B cell (primary cell): ENCODE results near the gene SPATA3.

Experiments used
- EZH2 ChIP-seq: IDR thresholded peaks from 2 replicates; pipeline ENCODE4 v1.6.1; 2012; ENCODE audit warnings: borderline replicate concordance, low read depth, mild to moderate bottlenecking, moderate library complexity, low read length; ENCODE audit not compliant: insufficient read depth, poor library complexity, severe bottlenecking
- TF ChIP-seq, protein P1 (sequence below): fragments of 200-600 bp; IDR thresholded peaks from one replicate; pipeline ENCODE4 v1.8.0; 2022; ENCODE audit warnings: antibody characterized with exemption, mild to moderate bottlenecking

DNA sequence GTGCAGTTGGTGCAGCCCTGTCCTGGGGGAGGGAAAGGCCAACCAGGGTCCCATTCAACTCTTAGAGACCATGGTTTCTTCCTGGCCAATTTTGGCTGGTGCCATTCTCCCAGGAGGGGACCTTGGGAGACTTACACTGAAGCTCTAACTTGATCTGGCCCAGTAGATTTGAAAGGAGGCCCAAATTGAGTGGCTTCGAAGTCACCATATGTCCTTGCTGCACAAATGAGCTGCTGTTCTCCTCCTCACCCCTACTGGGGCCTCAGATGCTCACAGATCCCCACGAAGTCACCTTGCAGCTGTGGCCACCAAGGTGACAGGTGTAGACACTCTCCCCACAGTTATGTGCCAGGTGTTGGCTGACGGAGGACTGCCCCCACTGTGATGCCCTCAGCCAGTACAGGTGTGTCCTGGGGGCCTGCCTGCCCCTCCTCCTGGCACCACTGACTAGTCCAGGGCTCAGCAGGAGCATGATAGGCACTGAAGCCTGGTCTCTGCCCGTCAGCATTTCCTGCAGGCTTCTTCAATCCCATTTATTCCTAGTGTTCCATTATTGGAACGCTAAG is 36.7 kb downstream of the SPATA3 start:
- TF ChIP-seq, protein P1, sequence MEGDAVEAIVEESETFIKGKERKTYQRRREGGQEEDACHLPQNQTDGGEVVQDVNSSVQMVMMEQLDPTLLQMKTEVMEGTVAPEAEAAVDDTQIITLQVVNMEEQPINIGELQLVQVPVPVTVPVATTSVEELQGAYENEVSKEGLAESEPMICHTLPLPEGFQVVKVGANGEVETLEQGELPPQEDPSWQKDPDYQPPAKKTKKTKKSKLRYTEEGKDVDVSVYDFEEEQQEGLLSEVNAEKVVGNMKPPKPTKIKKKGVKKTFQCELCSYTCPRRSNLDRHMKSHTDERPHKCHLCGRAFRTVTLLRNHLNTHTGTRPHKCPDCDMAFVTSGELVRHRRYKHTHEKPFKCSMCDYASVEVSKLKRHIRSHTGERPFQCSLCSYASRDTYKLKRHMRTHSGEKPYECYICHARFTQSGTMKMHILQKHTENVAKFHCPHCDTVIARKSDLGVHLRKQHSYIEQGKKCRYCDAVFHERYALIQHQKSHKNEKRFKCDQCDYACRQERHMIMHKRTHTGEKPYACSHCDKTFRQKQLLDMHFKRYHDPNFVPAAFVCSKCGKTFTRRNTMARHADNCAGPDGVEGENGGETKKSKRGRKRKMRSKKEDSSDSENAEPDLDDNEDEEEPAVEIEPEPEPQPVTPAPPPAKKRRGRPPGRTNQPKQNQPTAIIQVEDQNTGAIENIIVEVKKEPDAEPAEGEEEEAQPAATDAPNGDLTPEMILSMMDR: no peak
- no peak for TF ChIP-seq EZH2
